Limb (tissue), 2 donors: ENCODE measurements around the gene HSP90AA1.
"Not testable (repeated sequence)": the region's sequence is repeated elsewhere in the genome, so short reads cannot be mapped to it uniquely, and the experiment has no call there.

ENCODE experiments used
- DNase-seq, 2 donors: peaks; one replicate each; pipeline ENCODE4 v3.0.0-alpha.2; 2016; ENCODE audit errors: extremely low spot score in 2 of 2

HSP90AA1 gene

DNA sequence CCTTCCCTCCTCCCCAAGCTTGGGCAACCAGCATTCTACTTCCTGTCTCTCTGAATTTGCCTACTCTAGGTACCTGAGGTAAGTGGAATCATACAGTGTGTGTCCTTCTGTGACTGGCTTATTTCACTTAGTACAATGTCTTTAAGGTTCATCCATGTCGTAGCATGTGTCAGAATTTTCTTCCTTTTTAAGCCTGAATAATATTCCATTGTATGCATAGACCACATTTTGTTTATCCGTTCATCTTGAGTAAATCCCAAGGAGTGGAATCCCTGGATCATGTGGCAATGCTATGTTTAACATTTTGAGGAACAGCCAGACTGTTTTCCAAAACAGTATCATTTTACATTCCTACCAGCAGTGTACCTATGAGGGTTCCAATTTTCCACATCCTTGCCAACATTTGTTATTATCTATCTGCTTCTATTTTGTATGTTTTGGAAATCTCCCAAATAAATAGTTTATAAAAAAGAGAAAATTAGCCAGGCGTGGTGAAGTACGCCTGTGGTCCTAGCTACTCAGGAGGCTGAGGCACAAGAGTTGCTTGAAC, 12.4 kb downstream of the HSP90AA1 start:
- no peak for DNase-seq

- DNase-seq = no peak
Measured at GRCh38 chr14:102071283-102071998, 15.4 kb downstream of the HSP90AA1 start.

DNA sequence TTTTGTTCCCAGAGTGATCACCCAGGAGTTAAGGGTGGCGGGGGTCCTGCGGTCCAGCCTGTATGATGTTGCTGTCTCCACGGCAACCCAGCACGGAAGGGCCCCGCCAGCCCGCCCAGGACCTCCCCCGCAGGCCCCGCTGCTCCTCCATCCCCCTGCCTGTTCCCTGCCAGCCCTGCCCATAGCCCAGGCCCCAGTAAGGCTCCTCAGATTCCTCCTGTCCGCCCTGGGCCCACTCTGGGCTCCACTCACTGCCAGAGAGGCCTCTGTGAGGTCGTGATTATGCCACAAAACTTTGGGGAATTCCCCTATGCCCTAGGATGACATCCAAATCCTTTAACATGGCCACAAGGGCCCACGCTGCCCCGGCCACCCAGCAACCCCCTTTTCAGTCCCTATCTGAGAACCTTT, 20.8 kb downstream of the HSP90AA1 start:
- DNase-seq = no peak

- DNase-seq = not testable (repeated sequence)
Measured at GRCh38 chr14:102064590-102064989, 22.3 kb downstream of the HSP90AA1 start.

DNA sequence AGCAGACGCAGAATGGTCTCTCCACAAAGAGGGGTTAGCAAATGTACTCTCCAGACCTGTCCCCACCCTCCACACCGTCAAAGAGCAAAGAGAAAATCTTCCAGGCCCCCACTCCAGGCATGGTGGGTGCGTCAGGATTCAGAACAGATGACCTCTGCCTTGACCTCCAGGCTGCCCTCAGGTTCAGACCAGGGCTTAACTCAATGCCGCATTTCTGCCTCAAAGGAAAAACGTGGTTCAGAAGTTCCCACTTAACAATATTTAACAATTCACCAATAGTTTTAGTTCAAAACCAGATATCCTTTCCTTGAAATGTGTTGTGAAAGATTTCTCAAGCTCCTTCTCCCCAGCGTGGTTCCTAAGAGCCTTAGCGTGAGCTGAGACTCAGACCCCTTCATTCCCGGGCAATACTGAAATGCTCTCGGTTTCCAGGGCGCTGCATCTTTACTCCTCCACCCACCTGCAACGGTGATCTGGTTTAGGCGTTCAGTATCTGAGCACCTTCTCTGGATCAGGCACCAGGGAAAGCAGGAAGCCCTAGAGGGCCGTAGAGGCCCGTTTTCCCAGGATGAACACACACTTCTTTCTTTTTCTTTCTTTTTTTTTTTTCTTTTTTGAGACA, 22.9 kb downstream of the HSP90AA1 start:
- DNase-seq = no peak

- DNase-seq = peak; percentile 71 to 81
Measured at GRCh38 chr14:102063109-102063807, 23.6 kb downstream of the HSP90AA1 start.

GRCh38 chr14:102058961-102059360, 27.9 kb downstream of the HSP90AA1 start:
- DNase-seq = no peak

- no peak for DNase-seq
Measured at GRCh38 chr14:102058146-102058545, 28.7 kb downstream of the HSP90AA1 start.

DNA sequence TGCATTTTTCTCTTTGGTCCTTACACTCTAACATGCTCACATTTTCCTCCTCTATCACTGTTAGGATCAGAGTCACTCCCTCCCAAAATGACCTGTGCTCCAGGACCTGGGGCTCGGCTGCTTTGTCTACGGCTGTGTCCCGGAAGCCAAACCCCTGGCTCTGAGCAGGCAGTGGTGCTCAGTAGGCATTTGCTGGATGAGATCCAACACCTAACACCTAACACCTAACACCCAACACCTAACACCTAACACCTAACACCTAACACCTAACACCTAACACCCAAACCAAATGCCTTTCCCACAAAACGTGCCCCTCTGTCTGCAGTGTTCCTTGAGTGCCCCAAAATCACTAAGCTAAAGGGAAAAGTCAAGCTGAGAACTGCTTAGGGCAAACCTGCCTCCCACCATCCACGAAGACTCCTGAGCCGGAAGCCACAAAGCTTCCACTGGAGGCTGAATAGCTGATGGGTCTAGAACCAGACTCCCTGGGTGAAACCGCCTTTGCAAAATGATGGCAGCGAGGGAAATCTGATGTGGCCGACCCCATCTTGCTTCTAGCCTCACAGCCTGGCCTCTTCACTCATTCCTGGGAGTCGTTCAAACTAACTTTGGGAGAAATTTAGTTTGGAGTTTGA, 29.2 kb downstream of the HSP90AA1 start:
- no peak for DNase-seq

- no peak for DNase-seq
Measured at GRCh38 chr14:102056694-102057442, 30.0 kb downstream of the HSP90AA1 start.

DNA sequence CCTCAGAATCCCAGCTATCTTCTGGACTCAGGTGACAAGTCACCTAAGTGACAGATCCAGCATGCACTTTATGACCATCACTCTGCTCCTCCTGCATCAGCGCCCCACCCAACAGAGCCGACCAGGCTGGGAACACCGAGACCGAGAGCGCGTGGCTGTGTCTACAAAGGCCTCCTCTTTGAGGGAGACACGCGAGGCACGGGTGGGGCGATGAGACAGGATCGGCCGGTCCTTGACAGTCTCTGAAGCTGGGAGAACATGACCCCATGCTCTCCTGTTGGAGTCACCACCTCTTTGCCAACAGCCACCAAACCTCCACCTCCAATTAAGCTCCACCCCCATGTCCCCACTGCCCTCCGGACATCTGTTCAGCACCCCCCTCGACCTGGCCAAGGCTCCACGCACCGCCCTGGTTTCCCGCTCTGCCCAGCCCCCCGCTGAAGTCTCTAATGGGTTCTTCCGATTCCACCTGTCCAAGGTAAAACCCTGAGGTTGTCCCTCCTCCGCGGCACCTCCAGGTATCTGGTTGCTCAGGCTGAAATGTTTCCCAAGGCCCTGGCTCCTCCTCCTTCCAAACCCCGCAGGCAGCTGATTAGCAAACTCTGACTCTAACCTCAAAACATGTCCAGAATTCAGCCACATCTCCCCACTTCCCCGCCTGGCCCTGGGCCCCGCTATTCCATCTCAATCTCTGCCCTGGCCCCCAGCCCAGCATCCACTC, 31.5 kb downstream of the HSP90AA1 start:
- no peak for DNase-seq

- no peak for DNase-seq
Measured at GRCh38 chr14:102052522-102052921, 34.3 kb downstream of the HSP90AA1 start.

GRCh38 chr14:102050625-102051024, 36.2 kb downstream of the HSP90AA1 start:
- DNase-seq = peak; percentile 50 to 68

DNA sequence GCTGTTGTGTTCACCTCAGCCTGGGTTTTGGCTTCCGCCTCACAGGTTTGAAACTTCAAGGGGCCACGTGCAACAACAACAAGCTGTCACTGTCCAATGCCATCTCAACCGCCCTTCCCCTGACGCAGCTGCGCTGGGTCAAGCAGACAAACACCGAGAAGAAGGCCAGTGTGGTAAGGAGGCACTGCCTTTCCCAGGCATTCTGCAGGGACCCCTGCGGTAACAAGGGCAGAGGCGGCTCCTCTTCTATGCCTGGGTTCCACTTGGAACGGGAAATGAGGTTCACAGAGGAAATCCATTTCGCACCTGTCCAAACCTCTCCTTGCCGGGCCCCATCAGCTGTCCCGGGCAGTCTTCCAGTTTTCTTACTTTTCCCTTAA, 36.8 kb downstream of the HSP90AA1 start:
- DNase-seq = no peak

DNA sequence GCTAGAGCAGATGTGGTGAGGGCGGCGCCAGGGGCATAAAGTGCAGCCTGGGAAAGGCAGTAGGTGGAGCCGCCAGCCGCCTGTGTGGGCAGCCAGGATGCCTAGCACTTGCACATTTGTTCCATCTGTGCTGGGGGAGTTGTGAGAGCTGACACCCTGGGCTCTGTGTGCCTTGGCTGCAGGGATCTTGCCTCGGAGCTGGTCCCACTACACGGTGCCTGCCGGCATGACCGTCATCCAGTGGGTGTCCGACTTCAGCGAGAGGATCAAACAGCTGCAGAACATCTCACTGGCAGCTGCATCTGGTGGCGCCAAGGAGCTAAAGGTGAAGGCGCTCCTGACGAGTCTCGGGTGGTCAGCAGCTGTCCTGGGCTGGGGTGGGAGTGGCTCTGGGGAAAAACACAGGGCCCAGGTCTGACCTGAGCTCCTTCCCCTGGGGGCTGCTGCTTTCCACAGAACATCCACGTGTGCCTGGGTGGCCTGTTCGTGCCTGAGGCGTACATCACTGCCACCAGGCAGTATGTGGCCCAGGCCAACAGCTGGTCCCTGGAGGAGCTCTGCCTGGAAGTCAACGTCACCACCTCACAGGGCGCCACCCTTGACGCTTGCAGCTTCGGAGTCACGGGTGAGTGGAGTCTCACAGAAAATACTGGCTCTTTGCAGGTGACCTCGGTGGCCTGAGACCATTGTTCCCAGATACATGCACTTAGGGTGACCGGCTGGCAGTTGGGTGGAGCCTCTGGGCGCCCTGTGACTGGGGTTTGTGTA, 37.4 kb downstream of the HSP90AA1 start:
- DNase-seq = no peak

- DNase-seq = no peak
Measured at GRCh38 chr14:102047808-102048540, 38.9 kb downstream of the HSP90AA1 start.

DNA sequence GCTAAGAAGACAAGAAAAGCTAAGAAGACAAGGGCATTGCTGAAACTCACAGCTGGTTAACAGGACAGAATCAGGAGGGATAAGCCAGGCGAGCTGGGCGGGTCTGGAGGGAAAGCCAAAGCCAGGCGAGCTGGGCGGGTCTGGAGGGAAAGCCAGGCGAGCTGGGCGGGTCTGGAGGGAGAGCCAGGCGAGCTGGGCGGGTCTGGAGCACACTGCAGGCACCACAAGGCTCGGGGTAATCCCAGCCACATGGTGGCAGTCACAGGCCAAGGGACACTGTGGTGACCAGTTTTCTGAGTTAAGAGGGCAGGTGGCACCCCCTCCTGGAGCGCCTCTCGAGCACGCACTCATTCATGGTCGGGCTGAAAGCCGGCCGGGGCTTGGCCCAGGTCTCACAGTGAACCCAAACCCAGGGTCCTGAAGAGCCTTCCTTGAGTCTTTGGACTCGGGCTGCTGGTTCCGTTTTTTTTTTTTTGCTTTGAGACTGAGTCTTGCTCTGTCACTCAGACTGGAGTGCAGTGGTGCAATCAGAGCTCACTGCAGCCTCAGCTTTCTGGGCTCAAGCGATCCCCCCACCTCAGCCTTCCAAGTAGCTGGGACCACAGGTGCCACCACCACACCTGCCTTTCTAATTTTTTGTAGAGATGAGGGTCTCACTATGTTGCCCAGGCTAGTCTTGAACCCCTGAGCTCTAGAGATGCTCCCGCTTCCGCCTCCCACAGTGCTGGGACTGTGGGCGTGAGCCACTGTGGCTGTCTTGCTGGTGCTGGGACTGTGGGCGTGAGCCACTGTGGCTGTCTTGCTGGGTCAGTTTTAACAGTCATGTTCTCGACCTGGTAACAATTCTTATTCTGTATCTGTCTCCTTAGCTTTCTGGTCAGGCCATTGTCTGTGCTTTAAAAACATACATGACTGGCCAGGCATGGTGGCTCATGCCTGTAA, 40.2 kb downstream of the HSP90AA1 start:
- DNase-seq = peak; percentile 59 to 66

GRCh38 chr14:102044566-102044965, 42.3 kb downstream of the HSP90AA1 start:
- no peak for DNase-seq
